ENCODE measurements around the gene COL18A1.

COL18A1 gene

DNA sequence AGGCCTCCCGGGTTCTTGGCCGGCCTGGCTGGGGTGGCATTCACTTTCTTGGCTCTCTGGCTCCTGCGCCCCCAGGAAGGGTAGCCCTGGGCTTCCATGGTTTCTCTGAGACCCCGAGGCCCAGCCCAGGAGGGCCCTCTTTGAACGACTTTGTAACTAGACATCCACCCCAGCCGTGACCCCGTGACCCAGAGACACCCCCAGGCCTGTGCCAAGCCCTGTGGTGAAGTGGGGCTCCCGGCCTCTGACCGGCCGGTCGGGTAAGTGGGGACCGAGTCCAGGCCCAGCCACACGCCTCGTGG is 64.0 kb downstream of the COL18A1 start:
- H3K4me3 ChIP-seq (ENCODE audit: low read depth in 1 of 2, low read length in 2 of 2): no peak overlapping the region
- H3K27ac ChIP-seq (ENCODE audit: low read length): no peak overlapping the region
- H3K79me2 ChIP-seq (ENCODE audit: insufficient read depth, low read length): no peaks in the 10 kb centered on the region
- no peak overlapping the region for H2AFZ ChIP-seq (ENCODE audit: low read depth, low read length)
- no peaks in the 10 kb centered on the region for H3K27me3 ChIP-seq (ENCODE audit: insufficient read depth, low read length, poor library complexity)
- H3K9ac ChIP-seq (ENCODE audit: low read depth, low read length): no peak overlapping the region
- H3K9me3 ChIP-seq (ENCODE audit: insufficient read depth, low read length, severe bottlenecking): no peaks in the 10 kb centered on the region
- ATAC-seq (ENCODE audit: insufficient read depth, low read depth) (no peak), DNase-seq (no peak)
- no peaks in the 10 kb centered on the region for H3K36me3 ChIP-seq (ENCODE audit: insufficient read depth, low read length)
- no peak overlapping the region for H3K4me2 ChIP-seq (ENCODE audit: insufficient read depth, low read length)
- TF ChIP-seq EZH2 (IDR thresholded peaks at IDR 0.05; ENCODE audit: borderline replicate concordance, low read depth, low read length, severe bottlenecking): no peak
- TF ChIP-seq, protein P1, sequence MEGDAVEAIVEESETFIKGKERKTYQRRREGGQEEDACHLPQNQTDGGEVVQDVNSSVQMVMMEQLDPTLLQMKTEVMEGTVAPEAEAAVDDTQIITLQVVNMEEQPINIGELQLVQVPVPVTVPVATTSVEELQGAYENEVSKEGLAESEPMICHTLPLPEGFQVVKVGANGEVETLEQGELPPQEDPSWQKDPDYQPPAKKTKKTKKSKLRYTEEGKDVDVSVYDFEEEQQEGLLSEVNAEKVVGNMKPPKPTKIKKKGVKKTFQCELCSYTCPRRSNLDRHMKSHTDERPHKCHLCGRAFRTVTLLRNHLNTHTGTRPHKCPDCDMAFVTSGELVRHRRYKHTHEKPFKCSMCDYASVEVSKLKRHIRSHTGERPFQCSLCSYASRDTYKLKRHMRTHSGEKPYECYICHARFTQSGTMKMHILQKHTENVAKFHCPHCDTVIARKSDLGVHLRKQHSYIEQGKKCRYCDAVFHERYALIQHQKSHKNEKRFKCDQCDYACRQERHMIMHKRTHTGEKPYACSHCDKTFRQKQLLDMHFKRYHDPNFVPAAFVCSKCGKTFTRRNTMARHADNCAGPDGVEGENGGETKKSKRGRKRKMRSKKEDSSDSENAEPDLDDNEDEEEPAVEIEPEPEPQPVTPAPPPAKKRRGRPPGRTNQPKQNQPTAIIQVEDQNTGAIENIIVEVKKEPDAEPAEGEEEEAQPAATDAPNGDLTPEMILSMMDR (IDR thresholded peaks at IDR 0.05; ENCODE audit: borderline replicate concordance, extremely low read depth, low read length, poor library complexity, severe bottlenecking): no peak
- H3K4me1 ChIP-seq (ENCODE audit: insufficient read depth, low read length): no peaks in the 10 kb centered on the region
- H4K20me1 ChIP-seq (ENCODE audit: insufficient read depth, low read length): 0 out of 2 replicates have a peak, but pooled peaks cover 2% of the 10 kb centered on the region

DNA sequence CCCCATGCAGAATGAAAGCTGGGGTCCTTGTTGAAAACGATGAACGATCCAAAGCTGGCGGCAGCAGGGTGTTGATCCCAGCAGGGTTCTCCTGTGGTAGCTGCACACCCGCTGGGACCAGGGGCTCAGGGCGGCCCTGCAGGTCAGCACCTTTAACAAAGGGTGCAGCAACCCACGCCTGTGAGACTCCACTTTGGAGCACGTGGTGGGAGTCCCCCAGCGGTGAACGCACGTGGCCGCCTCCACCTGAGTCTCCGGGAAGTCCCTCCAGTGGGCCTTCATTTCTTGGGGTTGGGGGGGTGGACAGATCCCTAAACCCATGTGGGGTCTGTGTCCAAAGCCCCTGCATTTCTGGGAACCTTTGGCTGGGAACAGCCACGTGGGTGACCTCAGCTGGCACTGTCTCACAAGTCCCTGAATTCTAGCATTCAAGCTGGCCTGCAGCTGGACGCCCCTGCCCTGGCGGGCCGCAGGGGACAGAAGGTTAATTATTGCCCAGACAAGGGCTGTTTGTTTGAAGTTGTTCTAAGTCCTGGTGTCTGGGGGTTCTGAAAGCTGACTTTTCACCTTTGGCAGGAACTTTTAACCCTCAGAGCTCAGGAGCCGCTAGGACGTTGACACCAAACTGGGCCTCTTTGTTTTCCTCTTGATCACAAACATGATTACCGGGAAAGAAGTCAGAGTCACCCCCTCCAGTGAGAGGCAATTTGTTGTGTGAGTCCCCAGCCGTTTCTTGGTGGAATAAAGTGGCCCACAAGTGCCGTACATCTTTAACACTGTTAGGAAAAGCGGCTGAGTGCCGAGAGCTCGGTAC is 64.5 kb downstream of the COL18A1 start:
- Histone ChIP-seq H3K9ac (ENCODE audit: low read depth, low read length) (no peak overlapping the region), H2AFZ (ENCODE audit: low read depth, low read length) (no peak overlapping the region), H3K4me2 (ENCODE audit: insufficient read depth, low read length) (no peak overlapping the region), H3K79me2 (ENCODE audit: insufficient read depth, low read length) (no peaks in the 10 kb centered on the region), H4K20me1 (ENCODE audit: insufficient read depth, low read length) (0 out of 2 replicates have a peak, but pooled peaks cover 2% of the 10 kb centered on the region), H3K36me3 (ENCODE audit: insufficient read depth, low read length) (no peaks in the 10 kb centered on the region), H3K27me3 (ENCODE audit: insufficient read depth, low read length, poor library complexity) (no peaks in the 10 kb centered on the region), H3K9me3 (ENCODE audit: insufficient read depth, low read length, severe bottlenecking) (no peaks in the 10 kb centered on the region), H3K4me1 (ENCODE audit: insufficient read depth, low read length) (no peaks in the 10 kb centered on the region), H3K4me3 (ENCODE audit: low read depth in 1 of 2, low read length in 2 of 2) (no peak overlapping the region), H3K27ac (ENCODE audit: low read length) (no peak overlapping the region)
- no peak for ATAC-seq (ENCODE audit: insufficient read depth, low read depth)
- TF ChIP-seq, protein P1 (IDR thresholded peaks at IDR 0.05; ENCODE audit: borderline replicate concordance, extremely low read depth, low read length, poor library complexity, severe bottlenecking): no peak
- no peak for TF ChIP-seq EZH2 (IDR thresholded peaks at IDR 0.05; ENCODE audit: borderline replicate concordance, low read depth, low read length, severe bottlenecking)
- DNase-seq: no peak

DNA sequence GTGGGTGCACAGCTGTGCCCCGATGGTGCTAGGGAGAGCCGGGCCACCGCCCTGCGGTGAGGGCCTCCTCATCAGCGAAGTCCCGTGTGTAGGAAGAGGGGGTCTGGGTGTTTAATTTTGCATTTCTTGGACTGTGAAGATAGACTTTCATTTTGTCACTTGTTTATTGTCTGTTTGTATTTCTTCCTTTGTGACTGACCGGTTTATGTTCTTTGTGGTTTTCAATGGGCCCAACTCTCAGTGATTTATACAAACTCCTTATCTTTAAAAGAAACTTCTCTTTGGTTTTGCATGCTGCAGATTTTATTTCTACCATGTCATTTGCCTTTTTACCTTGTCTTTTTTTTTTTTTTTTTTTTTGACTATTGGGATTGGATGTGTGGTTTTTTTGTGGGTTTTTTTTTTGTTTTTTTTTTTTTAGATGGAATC is 65.1 kb downstream of the COL18A1 start:
- Histone ChIP-seq H3K4me3 (ENCODE audit: low read depth in 1 of 2, low read length in 2 of 2) (no peak overlapping the region), H3K9ac (ENCODE audit: low read depth, low read length) (no peak overlapping the region), H3K36me3 (ENCODE audit: insufficient read depth, low read length) (no peaks in the 10 kb centered on the region), H3K27me3 (ENCODE audit: insufficient read depth, low read length, poor library complexity) (no peaks in the 10 kb centered on the region), H2AFZ (ENCODE audit: low read depth, low read length) (no peak overlapping the region), H4K20me1 (ENCODE audit: insufficient read depth, low read length) (no peaks in the 10 kb centered on the region), H3K4me1 (ENCODE audit: insufficient read depth, low read length) (no peaks in the 10 kb centered on the region), H3K4me2 (ENCODE audit: insufficient read depth, low read length) (no peak overlapping the region), H3K9me3 (ENCODE audit: insufficient read depth, low read length, severe bottlenecking) (no peaks in the 10 kb centered on the region), H3K79me2 (ENCODE audit: insufficient read depth, low read length) (no peaks in the 10 kb centered on the region), H3K27ac (ENCODE audit: low read length) (no peak overlapping the region)
- no peak for TF ChIP-seq EZH2 (IDR thresholded peaks at IDR 0.05; ENCODE audit: borderline replicate concordance, low read depth, low read length, severe bottlenecking)
- TF ChIP-seq, protein P1 (IDR thresholded peaks at IDR 0.05; ENCODE audit: borderline replicate concordance, extremely low read depth, low read length, poor library complexity, severe bottlenecking): no peak
- ATAC-seq (ENCODE audit: insufficient read depth, low read depth) (no peak), DNase-seq (no peak)
